ENCODE measurements around the gene GFI1B. TPM values are rescaled to one million over a fixed set of nuclear protein-coding genes. Genes with fewer than 3 reads are reported as not detected.

The GFI1B gene
- total RNA-seq, 4 donors from 2014 or later, result not detected

DNA sequence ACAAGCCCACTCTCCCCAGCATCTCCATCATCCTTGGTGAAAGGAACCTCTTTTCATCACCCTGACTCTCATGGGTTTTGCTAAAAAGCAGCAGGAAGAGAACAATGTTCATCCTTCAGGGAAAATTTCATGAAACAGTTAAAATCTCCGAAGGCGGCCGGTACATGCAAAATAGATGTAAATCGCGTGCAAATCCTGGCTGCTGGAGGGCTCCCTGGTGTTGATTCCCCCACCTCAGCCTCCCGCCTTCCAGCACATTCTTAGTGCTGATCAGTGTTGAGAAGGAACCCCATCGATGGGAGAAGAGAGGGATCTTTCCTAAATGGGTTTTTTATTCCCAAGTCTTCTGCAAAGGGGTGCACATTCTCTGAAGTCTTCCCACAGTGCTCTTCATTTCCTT, 8.7 kb upstream of the GFI1B start:
- Histone ChIP-seq H3K36me3 (no peaks in the 10 kb centered on the region), H3K4me1 (peaks cover 0 to 8% (median 0%) of the 10 kb centered on the region in 3 donors), H3K9me3 (no peaks in the 10 kb centered on the region), H3K4me3 (no peak overlapping the region), H3K27ac (no peak overlapping the region), H3K27me3 (peaks cover 57% of the 10 kb centered on the region)
- TF ChIP-seq POLR2A (IDR thresholded peaks at IDR 0.05), result no peak
- no peak for TF ChIP-seq POLR2AphosphoS5 (IDR thresholded peaks at IDR 0.05)
- TF ChIP-seq EP300 (IDR thresholded peaks at IDR 0.05), result no peak
- TF ChIP-seq, protein P1, sequence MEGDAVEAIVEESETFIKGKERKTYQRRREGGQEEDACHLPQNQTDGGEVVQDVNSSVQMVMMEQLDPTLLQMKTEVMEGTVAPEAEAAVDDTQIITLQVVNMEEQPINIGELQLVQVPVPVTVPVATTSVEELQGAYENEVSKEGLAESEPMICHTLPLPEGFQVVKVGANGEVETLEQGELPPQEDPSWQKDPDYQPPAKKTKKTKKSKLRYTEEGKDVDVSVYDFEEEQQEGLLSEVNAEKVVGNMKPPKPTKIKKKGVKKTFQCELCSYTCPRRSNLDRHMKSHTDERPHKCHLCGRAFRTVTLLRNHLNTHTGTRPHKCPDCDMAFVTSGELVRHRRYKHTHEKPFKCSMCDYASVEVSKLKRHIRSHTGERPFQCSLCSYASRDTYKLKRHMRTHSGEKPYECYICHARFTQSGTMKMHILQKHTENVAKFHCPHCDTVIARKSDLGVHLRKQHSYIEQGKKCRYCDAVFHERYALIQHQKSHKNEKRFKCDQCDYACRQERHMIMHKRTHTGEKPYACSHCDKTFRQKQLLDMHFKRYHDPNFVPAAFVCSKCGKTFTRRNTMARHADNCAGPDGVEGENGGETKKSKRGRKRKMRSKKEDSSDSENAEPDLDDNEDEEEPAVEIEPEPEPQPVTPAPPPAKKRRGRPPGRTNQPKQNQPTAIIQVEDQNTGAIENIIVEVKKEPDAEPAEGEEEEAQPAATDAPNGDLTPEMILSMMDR (IDR thresholded peaks at IDR 0.05), result no peak
- 23 to 45% methylated on average over 7 of the region's 7 CpGs for WGBS, 2 donors (ENCODE audit: low coverage in 1 of 2)
- no peak for ATAC-seq

DNA sequence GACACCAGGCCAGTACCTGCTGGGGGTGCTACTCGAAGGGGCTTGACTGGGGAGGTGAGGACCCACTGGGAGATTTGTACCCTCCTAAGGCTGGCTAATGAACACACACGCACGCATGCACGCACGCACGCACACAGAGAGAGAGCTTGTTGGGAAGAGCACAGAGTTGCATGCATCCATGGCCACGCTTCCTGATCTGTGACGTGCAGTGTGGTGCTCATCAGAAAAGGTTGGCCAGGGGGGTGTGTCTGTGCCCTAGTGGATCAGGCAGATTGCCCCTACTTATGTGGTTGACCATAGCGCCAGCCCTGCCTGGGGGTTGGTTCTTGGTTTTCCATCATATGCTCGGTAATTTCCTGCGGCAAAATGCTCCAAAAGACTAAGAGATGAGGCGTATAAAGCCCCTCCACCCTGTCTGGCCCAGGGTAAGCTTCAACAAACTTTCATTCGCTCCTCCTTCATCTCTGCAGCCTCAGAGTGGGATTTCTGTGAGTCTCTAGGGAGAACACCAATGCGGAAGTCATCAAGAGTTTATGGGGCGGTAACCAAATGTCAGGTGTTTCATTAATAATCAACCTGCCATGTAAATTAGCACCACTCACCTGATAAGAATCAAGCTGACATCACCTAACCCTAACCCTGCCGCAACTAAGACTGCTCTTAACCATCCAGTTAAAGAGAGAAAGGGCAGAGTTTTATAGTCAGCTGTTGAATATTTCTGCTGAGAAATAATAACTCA, 8.0 kb upstream of the GFI1B start:
- 66 to 85% methylated on average over 3 to 5 of the region's 16 CpGs for WGBS, 2 donors (ENCODE audit: low coverage in 1 of 2)
- no peaks in the 10 kb centered on the region for H3K9me3 ChIP-seq
- no peak for ATAC-seq
- H3K36me3 ChIP-seq, result no peaks in the 10 kb centered on the region
- TF ChIP-seq, protein P1 (IDR thresholded peaks at IDR 0.05), result no peak
- TF ChIP-seq POLR2A (IDR thresholded peaks at IDR 0.05) (no peak), POLR2AphosphoS5 (IDR thresholded peaks at IDR 0.05) (no peak)
- H3K27me3 ChIP-seq, result peaks cover 62% of the 10 kb centered on the region
- H3K4me3 ChIP-seq, result no peak overlapping the region
- no peak overlapping the region for H3K27ac ChIP-seq
- H3K4me1 ChIP-seq, result peaks cover 0 to 8% (median 0%) of the 10 kb centered on the region in 3 donors

DNA sequence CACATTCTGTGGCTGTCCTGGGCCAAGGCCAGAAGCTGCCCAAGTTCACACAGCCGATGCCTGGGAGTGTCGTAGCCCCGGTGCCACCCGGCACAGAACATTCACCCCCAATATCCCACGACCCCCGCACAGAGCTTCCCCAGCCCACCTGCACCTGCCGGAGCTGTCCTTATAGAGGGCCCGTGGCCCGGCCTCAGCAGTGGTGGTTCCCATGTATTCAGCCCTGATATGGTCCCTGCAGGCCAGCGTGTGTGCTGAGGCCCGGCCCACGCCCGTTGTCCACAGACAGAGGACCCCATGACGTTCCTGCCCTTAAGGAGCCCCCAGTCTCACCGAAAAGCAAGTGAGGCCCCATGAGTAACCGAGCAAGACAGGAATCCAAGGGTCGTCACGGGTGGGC, 5.3 kb upstream of the GFI1B start:
- peaks cover 0 to 8% (median 0%) of the 10 kb centered on the region in 3 donors for H3K4me1 ChIP-seq
- WGBS, 2 donors (ENCODE audit: low coverage in 1 of 2), result 60% methylated on average over 5 of the region's 18 CpGs; no CpG with 5 or more reads in 1 of the 2 donors
- no peak for ATAC-seq
- no peaks in the 10 kb centered on the region for H3K9me3 ChIP-seq
- no peak overlapping the region for H3K27ac ChIP-seq
- H3K36me3 ChIP-seq, result no peaks in the 10 kb centered on the region
- H3K27me3 ChIP-seq, result peaks cover 85% of the 10 kb centered on the region
- H3K4me3 ChIP-seq, result no peak overlapping the region
- TF ChIP-seq, protein P1 (IDR thresholded peaks at IDR 0.05), result no peak
- TF ChIP-seq POLR2A (IDR thresholded peaks at IDR 0.05) (no peak), POLR2AphosphoS5 (IDR thresholded peaks at IDR 0.05) (no peak), EP300 (IDR thresholded peaks at IDR 0.05) (no peak)

DNA sequence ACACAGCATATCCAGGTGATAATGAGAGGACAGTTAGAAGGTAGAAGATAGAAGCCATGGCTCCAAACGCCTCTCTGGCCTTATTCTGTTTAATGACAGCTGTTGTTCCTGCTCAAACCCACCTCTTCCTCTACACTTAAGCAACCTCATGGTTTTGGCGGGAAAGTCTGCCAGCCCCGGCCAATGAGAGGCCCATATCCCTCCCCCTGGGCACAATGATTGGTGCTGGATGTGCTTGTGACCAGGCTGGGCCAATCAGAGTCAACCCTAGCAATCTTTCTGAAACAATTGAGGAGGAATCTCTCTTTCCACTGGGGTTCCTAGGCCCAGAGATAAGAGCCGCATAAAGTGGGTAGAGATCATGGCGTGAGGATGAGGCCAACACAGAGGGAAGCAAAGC, 4.8 kb upstream of the GFI1B start:
- Histone ChIP-seq H3K36me3 (no peaks in the 10 kb centered on the region), H3K9me3 (no peaks in the 10 kb centered on the region), H3K4me1 (peaks cover 0 to 8% (median 0%) of the 10 kb centered on the region in 3 donors), H3K27me3 (peaks cover 85% of the 10 kb centered on the region), H3K4me3 (no peak overlapping the region), H3K27ac (no peak overlapping the region)
- no peak for ATAC-seq
- TF ChIP-seq EP300 (IDR thresholded peaks at IDR 0.05) (no peak), POLR2A (IDR thresholded peaks at IDR 0.05) (no peak), POLR2AphosphoS5 (IDR thresholded peaks at IDR 0.05) (no peak)
- TF ChIP-seq, protein P1 (IDR thresholded peaks at IDR 0.05), result no peak
- WGBS, 2 donors (ENCODE audit: low coverage in 1 of 2), result 84 to 100% methylated on average over 2 to 5 of the region's 5 CpGs

DNA sequence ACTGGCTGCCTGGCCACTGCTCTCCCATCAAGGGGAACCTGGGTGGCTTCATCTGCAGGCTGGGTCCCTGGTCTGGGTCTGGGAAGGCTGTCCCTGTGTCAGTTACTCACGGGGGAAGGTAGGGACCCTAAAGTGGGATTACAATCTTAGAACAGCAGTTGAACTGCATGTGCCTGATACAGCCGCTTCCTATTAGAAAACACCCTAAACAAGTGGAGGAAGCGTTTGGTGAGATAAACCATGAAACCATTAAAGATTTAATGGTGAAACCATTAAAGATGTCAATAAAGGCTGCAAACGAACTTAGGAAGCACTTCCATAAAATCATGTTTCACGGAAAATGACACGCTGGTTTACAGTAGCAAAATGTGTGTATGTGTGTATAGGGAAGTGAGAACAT, 2.5 kb upstream of the GFI1B start:
- no peak overlapping the region for H3K27ac ChIP-seq
- no peaks in the 10 kb centered on the region for H3K36me3 ChIP-seq
- TF ChIP-seq POLR2A (IDR thresholded peaks at IDR 0.05) (no peak), EP300 (IDR thresholded peaks at IDR 0.05) (no peak), POLR2AphosphoS5 (IDR thresholded peaks at IDR 0.05) (no peak)
- TF ChIP-seq, protein P1 (IDR thresholded peaks at IDR 0.05), result no peak
- peaks cover 85% of the 10 kb centered on the region for H3K27me3 ChIP-seq
- ATAC-seq, result no peak
- 53 to 56% methylated on average over 5 of the region's 6 CpGs for WGBS, 2 donors (ENCODE audit: low coverage in 1 of 2)
- no peaks in the 10 kb centered on the region for H3K9me3 ChIP-seq
- no peak overlapping the region for H3K4me3 ChIP-seq
- peaks cover 0 to 8% (median 0%) of the 10 kb centered on the region in 3 donors for H3K4me1 ChIP-seq
